ENCODE data around the gene MRPL1. TPM values are rescaled to one million over a fixed set of nuclear protein-coding genes. Genes with fewer than 3 reads are reported as not detected.

MRPL1 gene
- 10 to 100 TPM; 12.1 to 25.9 (median 19.0) TPM for total RNA-seq

- 0 to 1% methylated on average over 33 of the region's 33 CpGs for WGBS, 2 donors
- no peaks in the 10 kb centered on the region for H3K27me3 ChIP-seq
- intact Hi-C loops (cut with DNase I) = no loop called here
- peaks cover 0 to 5% of the 10 kb centered on the region in 2 donors for H3K4me1 ChIP-seq
- DNase-seq = peak; percentile 91
- no peaks in the 10 kb centered on the region for H3K36me3 ChIP-seq
- peak within 1 kb of the TSS; percentile 59 to 83 (median 67) for H3K4me3 ChIP-seq (replicated peaks in 1 of 3)
- no peaks in the 10 kb centered on the region for H3K9me3 ChIP-seq
- peak within 1 kb of the TSS; percentile 92 to 99 (median 95) for H3K27ac ChIP-seq
- peak in 1 of 2 donors; percentile 67 for TF ChIP-seq POLR2A (IDR thresholded peaks at IDR 0.05)
- TF ChIP-seq CTCF (IDR thresholded peaks at IDR 0.05) = peak in 1 of 6 experiments; percentile 43
Measured at GRCh38 chr4:77862478-77863216, at the start of gene MRPL1. MRPL1 (plus strand) TSS chr4:77862830; CDS start chr4:77862849, 19 bp downstream.

- intact Hi-C loops (cut with DNase I) = no loop called here
- DNase-seq = no peak
- H3K9me3 ChIP-seq = no peaks in the 10 kb centered on the region
- H3K27me3 ChIP-seq = no peaks in the 10 kb centered on the region
- no peaks in the 10 kb centered on the region for H3K36me3 ChIP-seq
- no peak overlapping the region for H3K4me3 ChIP-seq (replicated peaks in 1 of 3)
- H3K4me1 ChIP-seq = peaks cover 0 to 16% of the 10 kb centered on the region in 2 donors
- no peak overlapping the region for H3K27ac ChIP-seq
- no peak for TF ChIP-seq POLR2A (IDR thresholded peaks at IDR 0.05)
- TF ChIP-seq CTCF (IDR thresholded peaks at IDR 0.05) = no peak
Measured at GRCh38 chr4:77815636-77816035, 47.0 kb upstream of the MRPL1 start.

- peak overlapping the region in 1 of 3 donors; percentile 4 for H3K27ac ChIP-seq
- TF ChIP-seq CTCF (IDR thresholded peaks at IDR 0.05) (no peak), POLR2A (IDR thresholded peaks at IDR 0.05) (no peak)
- no peaks in the 10 kb centered on the region for H3K27me3 ChIP-seq
- intact Hi-C loops (cut with DNase I) = no loop called here
- no peaks in the 10 kb centered on the region for H3K9me3 ChIP-seq
- WGBS, 2 donors = 93 to 96% methylated on average over 2 of the region's 2 CpGs
- H3K4me1 ChIP-seq = peaks cover 0 to 24% of the 10 kb centered on the region in 2 donors
- H3K36me3 ChIP-seq = no peaks in the 10 kb centered on the region
- no peak overlapping the region for H3K4me3 ChIP-seq (replicated peaks in 1 of 3)
- DNase-seq = no peak
Measured at GRCh38 chr4:77816546-77816945, 46.1 kb upstream of the MRPL1 start.

- no peak for DNase-seq
- TF ChIP-seq POLR2A (IDR thresholded peaks at IDR 0.05) (no peak), CTCF (IDR thresholded peaks at IDR 0.05) (no peak)
- peaks cover 0 to 24% of the 10 kb centered on the region in 2 donors for H3K4me1 ChIP-seq
- H3K36me3 ChIP-seq = no peaks in the 10 kb centered on the region
- intact Hi-C loops (cut with DNase I) = no loop called here
- H3K27me3 ChIP-seq = no peaks in the 10 kb centered on the region
- 46 to 47% methylated on average over 8 of the region's 8 CpGs for WGBS, 2 donors
- H3K4me3 ChIP-seq (replicated peaks in 1 of 3) = peak overlapping the region; percentile 49 to 96 (median 59)
- H3K27ac ChIP-seq = peak overlapping the region; percentile 98 to 99 (median 98)
- H3K9me3 ChIP-seq = no peaks in the 10 kb centered on the region
Measured at GRCh38 chr4:77817304-77818072, 45.1 kb upstream of the MRPL1 start.

Data from thyroid gland (tissue), 4 donors.